Measurements from ENCODE around the gene PRKAR2A.
"Not testable (repeated sequence)": the region's sequence is repeated elsewhere in the genome, so short reads cannot be mapped to it uniquely, and the experiment has no call there.

The PRKAR2A gene

DNA sequence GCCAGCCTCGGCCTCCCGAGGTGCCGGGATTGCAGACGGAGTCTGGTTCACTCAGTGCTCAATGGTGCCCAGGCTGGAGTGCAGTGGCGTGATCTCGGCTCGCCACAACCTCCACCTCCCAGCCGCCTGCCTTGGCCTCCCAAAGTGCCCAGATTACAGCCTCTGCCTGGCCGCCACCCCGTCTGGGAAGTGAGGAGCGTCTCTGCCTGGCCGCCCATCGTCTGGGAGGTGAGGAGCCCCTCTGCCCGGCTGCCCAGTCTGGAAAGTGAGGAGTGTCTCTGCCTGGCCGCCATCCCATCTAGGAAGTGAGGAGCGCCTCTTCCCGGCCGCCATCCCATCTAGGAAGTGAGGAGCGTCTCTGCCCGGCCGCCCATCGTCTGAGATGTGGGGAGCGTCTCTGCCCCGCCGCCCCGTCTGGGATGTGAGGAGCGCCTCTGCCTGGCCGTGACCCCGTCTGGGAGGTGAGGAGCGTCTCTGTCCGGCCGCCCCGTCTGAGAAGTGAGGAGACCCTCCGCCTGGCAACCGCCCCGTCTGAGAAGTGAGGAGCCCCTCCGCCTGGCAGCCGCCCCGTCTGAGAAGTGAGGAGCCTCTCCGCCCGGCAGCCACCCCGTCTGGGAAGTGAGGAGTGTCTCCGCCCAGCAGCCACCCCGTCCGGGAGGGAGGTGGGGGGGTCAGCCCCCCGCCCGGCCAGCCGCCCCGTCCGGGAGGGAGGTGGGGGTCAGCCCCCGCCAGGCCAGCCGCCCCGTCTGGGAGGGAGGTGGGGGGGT is 113.7 kb downstream of the PRKAR2A start:
- DNase-seq (ENCODE audit: low read depth in 2 of 2), result not testable (repeated sequence)

DNA sequence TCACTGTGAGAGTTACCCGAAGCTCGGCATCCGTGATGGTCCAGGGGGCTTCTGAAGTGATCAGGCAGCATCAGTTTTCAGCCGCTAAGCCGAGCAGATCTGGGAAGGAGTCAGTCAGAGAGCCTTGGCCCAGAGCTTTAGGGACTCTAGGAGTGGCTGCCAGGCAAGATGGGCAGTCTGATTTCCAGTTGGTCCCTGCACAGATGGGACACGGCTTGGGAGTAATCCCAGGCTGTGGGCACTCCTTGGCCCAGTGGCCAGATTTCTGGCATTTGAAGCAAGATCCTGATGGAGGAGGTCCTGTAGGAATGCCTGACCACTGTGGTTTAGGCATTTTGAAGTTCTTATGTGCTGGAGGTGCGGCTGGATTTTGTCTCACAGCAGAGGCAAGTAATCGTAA is 120.2 kb downstream of the PRKAR2A start:
- no peak for DNase-seq (ENCODE audit: low read depth in 2 of 2)

DNA sequence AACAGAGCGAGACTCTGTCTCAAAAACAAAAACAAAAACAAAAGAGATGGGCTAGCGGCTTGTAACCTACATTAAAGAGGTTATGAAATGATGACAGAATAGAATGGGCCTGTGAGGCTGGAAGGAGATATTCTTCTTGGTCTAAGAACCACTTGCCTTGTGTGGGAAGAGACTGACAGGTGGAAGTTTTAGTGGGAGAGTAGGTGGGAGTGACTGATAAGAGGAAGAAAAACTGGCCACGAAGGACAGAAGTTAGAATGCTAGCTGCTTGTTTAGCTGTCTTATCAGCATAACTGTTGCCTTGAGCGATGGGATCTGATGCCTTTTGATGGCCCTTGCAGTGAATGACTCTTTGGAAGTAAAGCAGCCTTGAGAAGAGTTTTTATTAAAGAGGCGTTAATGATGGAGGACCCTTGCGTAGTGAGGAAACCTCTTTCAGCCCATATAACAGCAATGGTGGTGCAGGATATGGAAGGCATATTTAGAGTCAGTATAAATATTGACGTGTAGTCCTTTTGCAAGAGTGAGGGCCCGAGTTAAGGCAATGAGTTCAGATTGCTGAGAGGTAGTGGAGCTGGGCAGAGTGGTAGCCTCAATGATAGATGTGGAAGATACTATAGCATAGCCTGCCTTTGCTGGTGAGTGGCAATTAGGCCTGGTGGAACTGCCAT is 122.4 kb downstream of the PRKAR2A start:
- DNase-seq (ENCODE audit: low read depth in 2 of 2), result not testable (repeated sequence)

DNA sequence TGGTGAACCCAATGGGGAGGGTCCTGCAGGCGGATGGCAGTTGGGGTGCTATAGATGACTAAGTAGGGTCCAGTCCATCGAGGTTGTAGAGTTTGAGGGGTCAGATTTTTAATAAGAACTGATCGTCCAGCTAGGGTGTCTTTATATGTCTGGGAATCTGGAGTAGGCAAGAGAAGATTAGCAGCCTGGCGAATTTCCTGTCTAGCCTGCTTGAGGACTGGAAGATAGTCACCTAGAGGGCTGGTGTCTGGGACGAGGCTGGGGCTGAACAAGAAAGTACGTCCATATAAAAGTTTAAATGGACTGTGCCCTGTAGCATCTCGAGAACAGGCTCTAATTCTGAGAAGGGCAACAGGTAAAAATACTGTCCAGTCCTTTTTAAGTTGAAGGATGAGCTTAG is 123.9 kb downstream of the PRKAR2A start:
- no peak for DNase-seq (ENCODE audit: low read depth in 2 of 2)

DNA sequence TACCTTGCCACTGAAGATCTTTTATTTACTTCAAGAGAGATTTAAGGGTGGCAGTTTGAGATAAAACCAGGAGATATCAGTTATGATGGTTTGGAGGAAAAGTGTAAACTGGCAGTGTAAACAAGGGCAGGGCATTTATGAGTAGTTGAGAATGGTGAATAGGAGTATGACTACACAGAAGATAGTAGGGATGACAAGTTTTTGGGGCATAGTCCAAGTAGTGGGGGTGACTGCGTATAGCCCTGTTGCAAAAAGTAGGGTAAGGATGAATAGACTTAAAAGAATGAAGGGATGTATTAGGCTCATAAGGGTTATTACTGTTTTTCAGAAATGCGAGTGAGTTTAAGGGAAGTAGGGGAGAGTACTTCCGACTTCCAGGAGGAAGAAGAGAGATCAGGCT is 124.4 kb downstream of the PRKAR2A start:
- DNase-seq (ENCODE audit: low read depth in 2 of 2), result not testable (repeated sequence)

DNA sequence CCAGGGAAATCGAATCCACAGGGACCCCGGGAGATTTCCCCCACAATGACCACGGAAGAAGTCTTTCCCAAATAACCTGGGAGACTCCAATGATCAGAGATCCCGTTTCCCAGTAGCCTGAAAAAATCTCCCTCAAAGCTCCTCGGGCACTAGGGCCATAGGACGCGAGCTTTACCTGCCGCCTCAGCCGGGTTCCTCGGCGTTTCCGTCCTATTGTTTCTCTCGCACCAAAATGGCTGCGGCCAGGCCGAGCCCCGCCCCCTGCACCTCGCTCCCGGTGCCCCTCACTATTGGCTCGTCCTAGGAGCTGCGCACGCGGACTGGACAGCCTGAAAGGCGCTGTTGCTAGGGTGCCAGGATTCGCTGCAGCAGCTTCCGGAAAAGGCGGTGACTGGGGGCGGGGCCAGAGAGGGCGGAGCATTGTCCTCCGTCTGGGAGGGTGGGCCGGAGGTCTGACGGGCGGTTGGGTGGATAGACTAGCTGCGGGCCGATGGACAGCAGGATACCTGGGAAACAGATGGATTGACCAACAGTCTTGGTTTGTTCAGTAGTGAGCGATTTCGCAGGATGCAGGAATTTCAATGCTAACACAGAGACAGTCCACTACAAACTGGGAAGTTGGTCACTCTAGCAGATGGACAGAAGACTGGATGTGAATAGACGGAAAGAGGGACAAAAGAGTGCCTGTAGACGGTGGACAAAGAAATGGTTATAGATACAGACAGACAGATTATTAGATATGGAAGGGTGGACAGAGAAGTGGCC is 130.5 kb downstream of the PRKAR2A start, which contains the start of gene IP6K2:
TSS of gene IP6K2 (minus strand) at position 240 of the 765 bp plus-strand sequence. CDS start 21,930 bp downstream, outside the sequence.
- peak; percentile 92 for DNase-seq (ENCODE audit: low read depth in 2 of 2)

DNA sequence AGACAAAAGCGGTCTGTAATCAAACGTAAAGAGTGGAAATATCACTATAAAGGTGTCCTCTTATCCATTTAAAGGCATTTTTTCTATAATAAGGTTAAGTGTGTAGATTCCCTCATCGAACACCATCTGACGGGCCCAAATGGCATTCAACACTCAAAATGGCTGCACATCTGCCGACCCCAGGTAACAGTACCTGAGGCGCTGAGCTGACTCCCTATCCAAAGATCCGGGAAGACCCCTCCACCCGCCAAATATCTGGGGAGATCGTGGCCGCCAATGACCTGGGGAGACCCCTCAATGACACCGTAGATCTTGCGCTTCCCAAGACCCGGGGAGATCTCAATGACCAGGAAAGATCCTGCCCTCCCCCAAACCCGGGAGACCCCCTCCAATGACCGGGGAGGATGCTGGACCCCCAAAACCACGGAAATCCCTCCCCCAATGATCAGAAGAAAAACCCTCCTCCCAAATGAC is 131.1 kb downstream of the PRKAR2A start:
- DNase-seq (ENCODE audit: low read depth in 2 of 2), result no peak

DNA sequence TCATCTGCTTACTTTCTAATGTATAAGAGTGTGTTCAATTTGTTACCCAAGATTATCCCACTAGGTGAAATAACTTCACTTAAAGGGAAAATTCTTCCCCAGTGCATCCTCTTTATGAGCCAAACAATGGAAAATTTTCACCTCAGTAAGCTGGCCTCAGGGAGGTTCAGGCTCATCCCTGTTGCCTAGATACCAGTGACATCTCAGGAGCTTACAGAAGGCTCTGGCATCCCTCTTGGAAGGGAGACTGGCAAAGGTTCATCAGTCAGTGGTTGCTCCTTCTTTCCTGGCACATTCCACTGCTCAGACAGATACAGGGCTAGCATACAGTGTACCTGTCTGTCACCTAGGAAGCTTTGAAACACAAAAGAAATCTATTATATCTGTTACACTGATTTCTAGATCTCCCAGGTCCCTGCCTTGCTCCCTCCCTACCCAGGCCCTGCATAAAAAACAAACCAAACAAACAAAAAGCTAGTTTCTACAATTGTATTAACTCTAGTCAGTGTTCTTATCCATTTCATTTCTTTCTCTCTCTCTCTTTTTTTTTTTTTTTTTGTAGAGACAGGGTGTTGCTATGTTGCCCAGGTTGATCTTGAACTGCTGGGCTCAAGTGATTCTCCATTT is 132.4 kb downstream of the PRKAR2A start:
- no peak for DNase-seq (ENCODE audit: low read depth in 2 of 2)

DNA sequence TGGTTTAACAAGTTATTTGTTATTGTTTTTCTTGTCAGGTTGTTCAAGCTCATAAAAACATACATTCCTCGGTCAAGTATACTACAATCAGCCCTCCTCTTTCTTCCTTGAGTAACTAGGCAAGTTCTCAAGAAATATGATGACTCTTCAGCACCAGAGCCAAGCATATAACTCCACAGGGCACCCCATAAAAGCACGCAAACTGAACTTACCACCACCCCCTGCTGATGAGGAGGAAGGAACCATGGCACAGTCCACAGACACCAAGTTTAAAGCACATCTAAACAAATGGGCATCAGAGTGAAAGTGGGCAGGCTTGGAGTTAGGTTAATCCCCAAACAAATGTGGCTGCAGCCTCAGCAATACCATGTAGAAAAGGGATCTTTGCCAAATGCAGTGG is 135.9 kb downstream of the PRKAR2A start:
- DNase-seq (ENCODE audit: low read depth in 2 of 2), result no peak

DNA sequence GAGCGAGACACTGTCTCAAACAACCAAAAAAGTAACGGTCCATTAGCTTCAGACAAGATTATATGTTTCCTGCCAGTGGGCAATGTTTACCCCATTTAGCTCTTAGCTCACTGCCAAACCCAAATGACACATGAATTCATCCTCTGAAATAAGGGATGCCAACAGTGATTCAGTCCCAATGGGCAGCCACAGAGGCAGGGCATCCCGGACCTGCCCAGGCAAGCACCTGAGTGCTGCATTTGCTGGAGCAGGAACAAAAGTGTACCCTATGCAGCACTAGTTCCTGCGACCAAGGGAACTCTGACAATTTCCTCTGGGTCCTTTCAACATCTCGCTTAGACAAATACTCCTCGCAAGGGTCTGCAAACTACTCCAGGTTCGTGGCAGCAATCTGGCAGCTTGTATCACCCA is 138.6 kb downstream of the PRKAR2A start:
- DNase-seq (ENCODE audit: low read depth in 2 of 2), result no peak

DNA sequence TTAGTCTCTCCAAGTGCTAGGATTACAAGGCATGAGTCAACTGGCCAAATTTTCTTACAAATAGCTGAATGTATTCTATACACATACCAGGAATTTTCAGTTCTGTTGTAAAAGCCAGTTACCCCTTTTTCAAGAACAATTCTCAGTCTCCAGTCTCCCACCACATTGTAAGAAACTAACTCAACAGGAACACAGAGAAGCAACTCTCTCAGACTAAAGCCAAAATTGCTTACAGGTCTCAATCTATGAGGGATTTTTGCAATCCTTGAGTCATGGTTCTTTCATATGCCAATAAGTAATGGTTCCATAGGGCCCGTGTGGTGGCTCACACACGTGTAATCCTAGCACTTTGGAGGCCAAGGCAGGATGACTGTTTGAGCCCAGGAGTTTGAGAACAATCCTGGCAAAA is 139.2 kb downstream of the PRKAR2A start:
- no peak for DNase-seq (ENCODE audit: low read depth in 2 of 2)

DNA sequence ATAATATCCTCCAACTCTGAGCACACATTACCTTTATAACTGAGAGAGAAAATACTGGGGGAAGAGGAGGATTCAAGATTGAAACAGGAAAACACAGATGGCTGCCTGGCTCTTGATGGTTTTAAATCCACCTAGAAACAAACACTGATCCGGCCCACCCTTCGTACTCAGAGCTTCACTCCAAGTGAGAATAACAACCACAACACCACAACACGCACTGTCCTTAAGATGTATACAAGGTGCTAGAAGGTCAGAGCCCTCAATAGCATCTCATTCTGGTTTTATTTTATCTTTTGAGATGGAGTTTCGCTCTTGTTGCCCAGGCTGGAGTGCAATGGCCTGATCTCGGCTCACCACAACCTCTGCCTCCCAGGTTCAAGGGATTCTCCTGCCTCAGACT is 140.5 kb downstream of the PRKAR2A start:
- DNase-seq (ENCODE audit: low read depth in 2 of 2), result no peak

DNA sequence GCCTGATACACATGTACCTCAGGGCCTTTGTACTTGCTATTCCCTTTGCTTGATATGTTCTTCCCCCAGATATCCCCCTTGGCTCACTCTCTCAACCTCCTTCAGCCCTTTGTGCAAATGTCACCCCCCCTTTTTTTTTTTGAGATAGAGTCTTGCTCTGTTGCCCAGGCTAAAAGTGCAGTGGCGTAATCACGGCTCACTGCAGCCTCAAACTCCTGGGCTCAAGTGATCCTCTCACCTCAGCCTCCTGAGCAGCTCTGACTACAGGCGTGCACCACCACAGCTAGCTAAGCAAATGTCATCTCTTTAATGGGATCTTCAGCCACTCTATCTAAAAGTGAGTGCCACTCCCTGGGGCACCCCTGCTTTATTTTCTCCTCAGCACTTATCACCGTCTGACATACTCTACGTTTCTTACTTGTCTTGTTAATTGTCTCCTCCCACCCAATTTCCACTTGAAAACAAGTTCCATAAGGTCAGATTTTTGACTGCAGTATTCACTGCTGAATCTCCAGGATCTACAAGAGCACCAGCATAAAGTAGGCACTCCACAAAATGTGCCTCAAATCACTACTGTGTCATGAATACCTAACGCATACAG is 145.3 kb downstream of the PRKAR2A start:
- DNase-seq (ENCODE audit: low read depth in 2 of 2), result no peak

DNA sequence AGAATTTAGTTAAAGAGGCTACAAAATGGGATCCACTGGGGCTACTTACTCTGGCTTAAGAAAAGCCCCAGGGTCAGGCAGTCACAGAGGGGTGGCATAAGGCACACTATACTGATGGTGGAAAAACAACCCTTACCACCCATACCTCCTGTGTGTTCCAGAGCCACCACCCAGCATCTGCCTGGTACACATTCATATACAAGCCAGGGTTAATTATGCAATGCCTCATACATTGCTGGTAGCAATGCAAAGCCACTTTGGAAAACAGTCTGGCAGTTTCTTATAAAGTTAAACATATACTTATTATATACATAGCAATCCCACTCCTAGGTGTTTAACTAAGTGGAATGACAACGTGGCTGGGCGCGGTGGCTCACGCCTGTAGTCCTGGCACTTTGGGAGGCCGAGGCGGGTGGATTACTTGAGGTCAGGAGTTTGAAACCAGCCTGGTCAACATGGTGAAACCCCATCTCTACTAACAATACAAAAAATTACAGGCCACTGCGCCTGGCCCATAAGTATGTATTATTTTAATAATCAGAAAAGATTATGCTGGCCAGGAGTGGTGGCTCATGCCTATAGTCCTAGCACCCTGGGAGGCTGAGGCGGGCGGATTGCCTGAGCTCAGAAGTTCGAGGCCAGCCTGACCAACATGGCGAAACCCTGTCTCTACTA is 146.8 kb downstream of the PRKAR2A start:
- DNase-seq (ENCODE audit: low read depth in 2 of 2), result no peak

DNA sequence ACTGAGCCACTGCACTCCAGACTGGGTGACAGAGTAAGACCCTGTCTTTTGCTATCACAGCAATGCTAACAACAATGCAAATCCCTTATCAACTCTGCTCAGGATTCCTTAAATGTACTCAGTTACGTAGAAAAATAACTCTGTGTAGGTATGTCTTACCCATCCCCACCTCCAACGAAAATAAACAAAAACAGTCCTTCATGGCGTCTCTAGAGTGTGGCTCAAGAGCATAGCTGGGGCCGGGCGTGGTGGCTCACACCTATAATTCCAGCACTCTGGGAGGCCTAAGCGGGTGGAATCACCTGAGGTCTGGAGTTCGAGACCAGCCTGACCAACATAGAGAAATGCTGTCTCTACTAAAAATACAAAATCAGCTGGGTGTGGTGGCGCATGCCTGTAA is 148.8 kb downstream of the PRKAR2A start:
- no peak for DNase-seq (ENCODE audit: low read depth in 2 of 2)

DNA sequence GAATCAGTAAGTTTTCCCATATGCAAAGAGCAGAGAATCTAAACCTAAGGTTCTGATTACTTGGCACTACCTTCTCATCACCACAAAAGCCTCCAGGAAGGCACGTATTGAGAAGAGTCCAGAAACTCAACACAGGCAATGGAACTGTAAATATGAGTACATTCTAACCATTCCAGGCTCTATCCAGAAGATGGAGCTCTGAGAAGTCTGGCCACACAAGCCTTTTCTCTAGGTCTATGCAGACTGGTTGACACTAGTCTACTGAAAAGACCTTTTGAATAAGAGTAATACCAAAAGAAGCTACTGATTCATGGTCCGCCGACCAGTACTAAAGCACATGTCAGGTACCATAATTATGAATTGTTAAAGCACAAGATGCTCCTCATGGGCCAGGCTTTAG is 149.7 kb downstream of the PRKAR2A start:
- DNase-seq (ENCODE audit: low read depth in 2 of 2), result no peak

DNA sequence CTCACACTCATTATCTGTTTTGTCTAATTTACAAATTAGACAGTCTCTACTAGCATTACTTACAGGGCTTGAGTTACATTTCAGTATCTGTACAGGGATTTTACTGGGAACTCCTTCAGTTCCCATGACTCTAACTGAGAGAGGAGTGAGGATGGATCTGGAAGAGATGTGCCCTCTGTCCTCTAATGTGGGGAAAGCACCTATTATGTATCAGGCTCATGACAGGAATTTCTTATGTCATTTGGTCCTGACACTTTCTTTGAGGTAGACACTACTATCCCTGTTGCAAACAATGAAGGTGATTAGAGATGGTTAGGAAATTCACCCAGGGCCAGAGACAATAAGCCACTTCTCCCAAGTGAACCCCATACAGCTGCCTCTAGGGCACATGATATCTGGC is 151.1 kb downstream of the PRKAR2A start:
- no peak for DNase-seq (ENCODE audit: low read depth in 2 of 2)
